SK-N-SH (cell line): ENCODE results near the gene S100A16. TPM values are rescaled to one million over a fixed set of nuclear protein-coding genes. Genes with fewer than 3 reads are reported as not detected.
A peak's percentile ranks its signal among the peaks of the same experiment; 100 is the strongest.

ENCODE experiments used
- CTCF ChIA-PET: fragments of 300-600, 350-600 bp; formaldehyde crosslinking; extraction: SDS; loops from one replicate; lab custom pipeline; 2021; lab: Yijun Ruan, JAX
- POLR2A ChIA-PET: fragments of 350-600 bp; sonication (Branson Sonifier 250); formaldehyde crosslinking; extraction: SDS; loops from one replicate; lab custom pipeline; 2020; ENCODE audit warnings: antibody characterized with exemption, inconsistent platforms; lab: Yijun Ruan, JAX
- DNase-seq: peaks from one replicate; pipeline ENCODE4 v3.0.0; 2012
- H2AFZ ChIP-seq: fragments of 200-600 bp; sonication (generic); 2 replicates; pipeline ENCODE4 v1.8.1; 2016; ENCODE audit warnings: antibody characterized with exemption, mild to moderate bottlenecking, low read depth
- H3F3A ChIP-seq: fragments of 200-600 bp; sonication (generic); replicated peaks from 2 replicates; pipeline ENCODE3; 2016; ENCODE audit warnings: antibody characterized with exemption, mild to moderate bottlenecking; ENCODE audit not compliant: insufficient read depth
- H3K27ac ChIP-seq, 2 experiments: fragments of 200-500 bp in 1 of 2; fragments of 200-600 bp in 1 of 2; sonication (Bioruptor generic) in 1 of 2; sonication (generic), shearing (Covaris generic) in 1 of 2; 2 replicates each; pipeline versions ENCODE4 v1.5.1 to v1.6.1; 2014 to 2016; ENCODE audit warnings: low read depth in 2 of 2, inconsistent platforms in 1 of 2, low read length in 1 of 2, mild to moderate bottlenecking in 1 of 2, mixed read lengths in 1 of 2
- H3K27me3 ChIP-seq: fragments of 200-600 bp; sonication (generic), shearing (Covaris generic); 2 replicates; pipeline ENCODE4 v1.6.1; 2016; ENCODE audit warnings: mixed run types; ENCODE audit not compliant: insufficient read depth
- H3K36me3 ChIP-seq, 2 experiments: fragments of 200-500 bp in 1 of 2; fragments of 200-600 bp in 1 of 2; sonication (Bioruptor generic) in 1 of 2; sonication (generic) in 1 of 2; replicated peaks in 1 of 2; 2 replicates each; pipeline versions ENCODE3 to v1.5.1; 2014 to 2016; ENCODE audit warnings: low read length in 1 of 2, mild to moderate bottlenecking in 1 of 2; ENCODE audit not compliant: insufficient read depth in 2 of 2, control insufficient read depth in 1 of 2
- H3K4me1 ChIP-seq, 2 experiments: fragments of 200-500 bp in 1 of 2; fragments of 200-600 bp in 1 of 2; sonication (Bioruptor generic) in 1 of 2; sonication (generic), shearing (Covaris generic) in 1 of 2; 2 replicates each; pipeline versions ENCODE4 v1.5.1 to v1.6.1; 2014 to 2016; ENCODE audit warnings: low read depth in 1 of 2, low read length in 1 of 2, mixed run types in 1 of 2; ENCODE audit not compliant: insufficient read depth in 2 of 2, control insufficient read depth in 1 of 2
- H3K4me2 ChIP-seq: fragments of 200-600 bp; sonication (generic), shearing (Covaris generic); 2 replicates; pipeline ENCODE4 v1.6.1; 2017; ENCODE audit warnings: mixed run types
- H3K4me3 ChIP-seq, 2 experiments: fragments of 200-500 bp in 1 of 2; fragments of 200-600 bp in 1 of 2; sonication (Bioruptor generic) in 1 of 2; sonication (generic), shearing (Covaris generic) in 1 of 2; 2 replicates each; pipeline versions ENCODE4 v1.5.1 to v1.8.1; 2014 to 2016; ENCODE audit warnings: low read depth in 2 of 2, inconsistent platforms in 1 of 2, low read length in 1 of 2, mild to moderate bottlenecking in 1 of 2, mixed read lengths in 1 of 2, moderate library complexity in 1 of 2
- H3K79me2 ChIP-seq: fragments of 200-600 bp; sonication (generic); 2 replicates; pipeline ENCODE4 v1.8.1; 2017; ENCODE audit warnings: mild to moderate bottlenecking; ENCODE audit not compliant: insufficient read depth
- H3K9ac ChIP-seq: fragments of 200-600 bp; sonication (generic); 2 replicates; pipeline ENCODE4 v1.6.1; 2017; ENCODE audit warnings: mixed run types
- H3K9me2 ChIP-seq: fragments of 200-600 bp; sonication (generic); 2 replicates; pipeline ENCODE4 v1.6.1; 2017; ENCODE audit warnings: mixed run types
- H3K9me3 ChIP-seq: fragments of 200-600 bp; sonication (generic); 2 replicates; pipeline ENCODE4 v1.6.1; 2017; ENCODE audit warnings: mixed run types, mild to moderate bottlenecking, moderate library complexity
- H4K20me1 ChIP-seq: fragments of 200-600 bp; sonication (generic); 2 replicates; pipeline ENCODE4 v1.6.1; 2017; ENCODE audit warnings: mild to moderate bottlenecking, mixed run types; ENCODE audit not compliant: insufficient read depth
- EP300 ChIP-seq, 2 experiments: IDR thresholded peaks; 2 replicates each; pipeline versions ENCODE4 v1.4.0 to v1.6.1; 2012; ENCODE audit warnings: borderline replicate concordance in 1 of 2, low read depth in 1 of 2, low read length in 1 of 2
- GABPA ChIP-seq: IDR thresholded peaks from 2 replicates; pipeline ENCODE4 v1.4.0; 2012; ENCODE audit warnings: low read depth, mild to moderate bottlenecking
- NRF1 ChIP-seq: IDR thresholded peaks from 2 replicates; pipeline ENCODE4 v1.6.1; 2012; ENCODE audit warnings: low read depth, mild to moderate bottlenecking, low read length
- RFX5 ChIP-seq: IDR thresholded peaks from 2 replicates; pipeline ENCODE4 v1.6.1; 2012; ENCODE audit warnings: mild to moderate bottlenecking, improper control_type of control experiment, low read length
- RXRA ChIP-seq: IDR thresholded peaks from 2 replicates; pipeline ENCODE4 v1.4.0; 2012; ENCODE audit warnings: low read depth, mild to moderate bottlenecking, borderline replicate concordance
- SMC3 ChIP-seq: IDR thresholded peaks from 2 replicates; pipeline ENCODE4 v1.6.1; 2012; ENCODE audit warnings: low read depth, low read length, improper control_type of control experiment
- YY1 ChIP-seq: IDR thresholded peaks from 2 replicates; pipeline ENCODE4 v1.4.0; 2012; ENCODE audit warnings: low read depth, mild to moderate bottlenecking
- WGBS: methylation state at CpG from one replicate; pipeline ENCODE4 v1.1.6; 2017; ENCODE audit warnings: low lambda C conversion rate; 5-methylcytosine and 5-hydroxymethylcytosine counted together
- polyA plus RNA-seq, 3 experiments: library from polyadenylated mRNA; depleted of rRNA; stranded (reverse); fragments of >200 nt; gene quantifications; 2 replicates each; pipeline ENCODE4 v1.2.3, GENCODE V29; 2012
- TF ChIP-seq, protein P1 (sequence below): IDR thresholded peaks from 2 replicates; pipeline ENCODE4 v1.4.0; 2012; ENCODE audit warnings: low read depth, borderline replicate concordance
- TF ChIP-seq, protein P2 (sequence below): IDR thresholded peaks from 2 replicates; pipeline ENCODE4 v1.4.0; 2012; ENCODE audit warnings: low read depth, borderline replicate concordance
- TF ChIP-seq, protein P3 (sequence below): IDR thresholded peaks from 2 replicates; pipeline ENCODE4 v1.6.1; 2012; ENCODE audit warnings: mild to moderate bottlenecking, low read depth, low read length, moderate library complexity
- TF ChIP-seq, protein P4 (sequence below): IDR thresholded peaks from 2 replicates; pipeline ENCODE4 v1.4.0; 2012; ENCODE audit warnings: low read depth
- TF ChIP-seq, protein P5 (sequence below): IDR thresholded peaks from 2 replicates; pipeline ENCODE4; 2012

S100A16 gene
- polyA plus RNA-seq, 1 of the 3 experiments (the other 2 are of a cell fraction), result 512 TPM

GRCh38 chr1:153616917-153617311 is 4.0 kb upstream of the S100A16 start:
- Histone ChIP-seq H4K20me1 (no peaks in the 10 kb centered on the region), H3K9ac (no peak overlapping the region), H3K4me2 (no peak overlapping the region), H3F3A (no peaks in the 10 kb centered on the region), H3K9me2 (no peaks in the 10 kb centered on the region), H3K4me1 (peaks cover 0 to 4% of the 10 kb centered on the region in 2 experiments; a peak in 1 of 4 replicates), H3K79me2 (peaks cover 15% of the 10 kb centered on the region; the same call in 1 of the 2 replicates), H3K9me3 (no peaks in the 10 kb centered on the region), H3K4me3 (no peak overlapping the region), H3K27me3 (no peaks in the 10 kb centered on the region)
- no peak for DNase-seq
- POLR2A ChIA-PET, result no interaction called here
- TF ChIP-seq, protein P1, sequence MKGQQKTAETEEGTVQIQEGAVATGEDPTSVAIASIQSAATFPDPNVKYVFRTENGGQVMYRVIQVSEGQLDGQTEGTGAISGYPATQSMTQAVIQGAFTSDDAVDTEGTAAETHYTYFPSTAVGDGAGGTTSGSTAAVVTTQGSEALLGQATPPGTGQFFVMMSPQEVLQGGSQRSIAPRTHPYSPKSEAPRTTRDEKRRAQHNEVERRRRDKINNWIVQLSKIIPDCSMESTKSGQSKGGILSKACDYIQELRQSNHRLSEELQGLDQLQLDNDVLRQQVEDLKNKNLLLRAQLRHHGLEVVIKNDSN, result no peak
- no peak for TF ChIP-seq RXRA
- TF ChIP-seq GABPA, result no peak
- no peak for TF ChIP-seq EP300 (IDR thresholded peaks at IDR 0.05; ENCODE audit: borderline replicate concordance in 1 of 2, low read depth in 1 of 2, low read length in 1 of 2)
- TF ChIP-seq, protein P2, sequence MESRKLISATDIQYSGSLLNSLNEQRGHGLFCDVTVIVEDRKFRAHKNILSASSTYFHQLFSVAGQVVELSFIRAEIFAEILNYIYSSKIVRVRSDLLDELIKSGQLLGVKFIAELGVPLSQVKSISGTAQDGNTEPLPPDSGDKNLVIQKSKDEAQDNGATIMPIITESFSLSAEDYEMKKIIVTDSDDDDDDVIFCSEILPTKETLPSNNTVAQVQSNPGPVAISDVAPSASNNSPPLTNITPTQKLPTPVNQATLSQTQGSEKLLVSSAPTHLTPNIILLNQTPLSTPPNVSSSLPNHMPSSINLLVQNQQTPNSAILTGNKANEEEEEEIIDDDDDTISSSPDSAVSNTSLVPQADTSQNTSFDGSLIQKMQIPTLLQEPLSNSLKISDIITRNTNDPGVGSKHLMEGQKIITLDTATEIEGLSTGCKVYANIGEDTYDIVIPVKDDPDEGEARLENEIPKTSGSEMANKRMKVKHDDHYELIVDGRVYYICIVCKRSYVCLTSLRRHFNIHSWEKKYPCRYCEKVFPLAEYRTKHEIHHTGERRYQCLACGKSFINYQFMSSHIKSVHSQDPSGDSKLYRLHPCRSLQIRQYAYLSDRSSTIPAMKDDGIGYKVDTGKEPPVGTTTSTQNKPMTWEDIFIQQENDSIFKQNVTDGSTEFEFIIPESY, result no peak
- TF ChIP-seq RFX5, result no peak
- no peak for TF ChIP-seq NRF1
- TF ChIP-seq, protein P3, sequence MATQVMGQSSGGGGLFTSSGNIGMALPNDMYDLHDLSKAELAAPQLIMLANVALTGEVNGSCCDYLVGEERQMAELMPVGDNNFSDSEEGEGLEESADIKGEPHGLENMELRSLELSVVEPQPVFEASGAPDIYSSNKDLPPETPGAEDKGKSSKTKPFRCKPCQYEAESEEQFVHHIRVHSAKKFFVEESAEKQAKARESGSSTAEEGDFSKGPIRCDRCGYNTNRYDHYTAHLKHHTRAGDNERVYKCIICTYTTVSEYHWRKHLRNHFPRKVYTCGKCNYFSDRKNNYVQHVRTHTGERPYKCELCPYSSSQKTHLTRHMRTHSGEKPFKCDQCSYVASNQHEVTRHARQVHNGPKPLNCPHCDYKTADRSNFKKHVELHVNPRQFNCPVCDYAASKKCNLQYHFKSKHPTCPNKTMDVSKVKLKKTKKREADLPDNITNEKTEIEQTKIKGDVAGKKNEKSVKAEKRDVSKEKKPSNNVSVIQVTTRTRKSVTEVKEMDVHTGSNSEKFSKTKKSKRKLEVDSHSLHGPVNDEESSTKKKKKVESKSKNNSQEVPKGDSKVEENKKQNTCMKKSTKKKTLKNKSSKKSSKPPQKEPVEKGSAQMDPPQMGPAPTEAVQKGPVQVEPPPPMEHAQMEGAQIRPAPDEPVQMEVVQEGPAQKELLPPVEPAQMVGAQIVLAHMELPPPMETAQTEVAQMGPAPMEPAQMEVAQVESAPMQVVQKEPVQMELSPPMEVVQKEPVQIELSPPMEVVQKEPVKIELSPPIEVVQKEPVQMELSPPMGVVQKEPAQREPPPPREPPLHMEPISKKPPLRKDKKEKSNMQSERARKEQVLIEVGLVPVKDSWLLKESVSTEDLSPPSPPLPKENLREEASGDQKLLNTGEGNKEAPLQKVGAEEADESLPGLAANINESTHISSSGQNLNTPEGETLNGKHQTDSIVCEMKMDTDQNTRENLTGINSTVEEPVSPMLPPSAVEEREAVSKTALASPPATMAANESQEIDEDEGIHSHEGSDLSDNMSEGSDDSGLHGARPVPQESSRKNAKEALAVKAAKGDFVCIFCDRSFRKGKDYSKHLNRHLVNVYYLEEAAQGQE, result no peak
- TF ChIP-seq, protein P4, sequence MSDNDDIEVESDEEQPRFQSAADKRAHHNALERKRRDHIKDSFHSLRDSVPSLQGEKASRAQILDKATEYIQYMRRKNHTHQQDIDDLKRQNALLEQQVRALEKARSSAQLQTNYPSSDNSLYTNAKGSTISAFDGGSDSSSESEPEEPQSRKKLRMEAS, result no peak
- TF ChIP-seq SMC3, result no peak
- no peak for TF ChIP-seq YY1
- TF ChIP-seq, protein P5, sequence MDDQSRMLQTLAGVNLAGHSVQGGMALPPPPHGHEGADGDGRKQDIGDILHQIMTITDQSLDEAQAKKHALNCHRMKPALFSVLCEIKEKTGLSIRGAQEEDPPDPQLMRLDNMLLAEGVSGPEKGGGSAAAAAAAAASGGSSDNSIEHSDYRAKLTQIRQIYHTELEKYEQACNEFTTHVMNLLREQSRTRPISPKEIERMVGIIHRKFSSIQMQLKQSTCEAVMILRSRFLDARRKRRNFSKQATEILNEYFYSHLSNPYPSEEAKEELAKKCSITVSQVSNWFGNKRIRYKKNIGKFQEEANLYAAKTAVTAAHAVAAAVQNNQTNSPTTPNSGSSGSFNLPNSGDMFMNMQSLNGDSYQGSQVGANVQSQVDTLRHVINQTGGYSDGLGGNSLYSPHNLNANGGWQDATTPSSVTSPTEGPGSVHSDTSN, result no peak
- TF ChIP-seq, all 33 proteins: peak for 0
- Histone ChIP-seq H3K36me3 (no peaks in the 10 kb centered on the region), H3K27ac (no peak overlapping the region), H2AFZ (peak overlapping the region; percentile 61; the same call in 1 of the 2 replicates)
- CTCF ChIA-PET, result interaction anchor here (0.9 to 8.0 kb wide), 16 partner anchors 9 to 107 kb away, joined by 3 to 100 read pairs (median 6); partner anchors contain the start of genes CHTOP, S100A1 and S100A13
- 100% methylated on average over 1 of the region's 5 CpGs for WGBS
